Tibial nerve (tissue), 4 donors: ENCODE data around the gene HOXC4. TPM values are rescaled to one million over a fixed set of nuclear protein-coding genes. Genes with fewer than 3 reads are reported as not detected.
A peak's percentile ranks its signal among the peaks of the same experiment; 100 is the strongest.

Source experiments
- DNase-seq, 2 donors: peaks; one replicate each; pipeline ENCODE4 v3.0.0-alpha.2; 2019; ENCODE audit warnings: low spot score in 2 of 2
- H3K27ac ChIP-seq, 4 donors: fragments of 200-600 bp; sonication (generic) in 3 of 4; one replicate each; pipeline ENCODE4 v1.5.1; 2017 to 2019; ENCODE audit warnings: mild to moderate bottlenecking in 1 of 4
- H3K27me3 ChIP-seq, 2 donors: fragments of 200-600 bp; sonication (generic) in 1 of 2; one replicate each; pipeline versions ENCODE4 v1.5.1 to v1.6.0; 2017 to 2019
- H3K36me3 ChIP-seq, 3 donors: fragments of 200-600 bp; sonication (generic); one replicate each; pipeline ENCODE4 v1.5.1; 2018 to 2019
- H3K4me1 ChIP-seq, 4 donors: fragments of 200-600 bp; sonication (generic) in 3 of 4; one replicate each; pipeline ENCODE4 v1.5.1; 2017 to 2019
- H3K4me3 ChIP-seq, 4 donors: fragments of 200-600 bp; sonication (generic) in 3 of 4; one replicate each; pipeline ENCODE4 v1.5.1; 2017 to 2019; ENCODE audit warnings: mild to moderate bottlenecking in 1 of 4, moderate library complexity in 1 of 4
- H3K9me3 ChIP-seq, 4 donors: fragments of 200-600 bp; sonication (generic) in 3 of 4; one replicate each; pipeline ENCODE4 v1.5.1; 2017 to 2019
- EP300 ChIP-seq, 2 donors: sonication (generic); formaldehyde crosslinking; IDR thresholded peaks; one replicate each; pipeline ENCODE4 v1.6.1; 2017; ENCODE audit warnings: antibody characterized with exemption in 2 of 2, mild to moderate bottlenecking in 1 of 2
- POLR2A ChIP-seq, 2 donors: fragments of 450-650 bp; IDR thresholded peaks; one replicate each; pipeline ENCODE4 v1.6.1; 2017; ENCODE audit warnings: antibody characterized with exemption in 2 of 2, mild to moderate bottlenecking in 2 of 2, moderate library complexity in 2 of 2
- WGBS, 2 donors: methylation state at CpG; one replicate each; pipeline ENCODE4 v1.1.5; 2018; 5-methylcytosine and 5-hydroxymethylcytosine counted together
- total RNA-seq, 4 donors: library from RNA; depleted of rRNA; stranded (reverse); fragments of >200 nt; gene quantifications; one replicate each; pipeline ENCODE4 v1.1.0, GENCODE V29; 2016
- TF ChIP-seq, protein P1 (sequence below), 5 experiments: fragments of 200-600 bp in 3 of 5; fragments of 450-650 bp in 2 of 5; sonication (generic) in 3 of 5; IDR thresholded peaks; one replicate each; pipeline ENCODE4 v1.5.1; 2016 to 2019; ENCODE audit warnings: antibody characterized with exemption in 5 of 5, mild to moderate bottlenecking in 3 of 5, moderate library complexity in 2 of 5

The HOXC4 gene
- total RNA-seq, 4 donors from 2014 or later: 2.7 to 8.1 (median 4.1) TPM

DNA sequence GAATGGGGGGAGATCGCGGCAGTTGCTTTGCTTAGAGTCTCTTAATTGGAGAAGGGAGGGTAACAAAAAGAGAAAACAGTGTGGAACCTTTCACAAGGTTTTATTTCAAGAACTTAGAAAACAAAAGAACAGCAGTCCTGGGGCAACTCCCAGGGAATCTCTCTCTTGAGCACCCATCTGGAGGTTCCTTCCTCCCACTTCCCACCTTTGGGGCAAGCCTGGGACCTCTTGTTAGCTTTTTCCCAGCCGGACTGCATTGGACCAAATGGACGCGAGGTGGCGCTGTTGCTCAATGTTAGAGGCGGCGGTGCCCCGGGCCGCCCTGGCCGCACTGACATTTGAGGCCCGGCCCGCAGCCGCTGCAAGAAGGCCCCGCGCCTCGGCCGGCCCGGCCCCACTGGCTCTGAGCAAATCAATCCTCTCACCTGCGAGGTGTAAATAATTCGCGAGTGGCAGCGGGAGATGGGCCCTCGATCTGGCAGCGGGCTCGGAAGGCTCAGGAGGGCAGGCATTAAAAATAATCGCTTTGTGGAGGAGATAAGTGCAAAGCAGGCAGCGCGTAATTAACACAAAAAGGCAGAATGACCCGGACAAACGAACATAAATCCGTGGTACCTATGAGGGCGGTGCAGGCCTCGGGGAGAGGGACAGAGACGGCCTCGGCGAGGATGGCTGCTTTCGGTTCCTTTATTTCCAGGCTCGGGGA is 47.6 kb upstream of the HOXC4 start:
- DNase-seq: peak; percentile 92 to 97
- no peaks in the 10 kb centered on the region for H3K9me3 ChIP-seq
- peak overlapping the region; percentile 65 to 99 (median 81) for H3K27ac ChIP-seq
- peak in 1 of 2 donors; percentile 27 for TF ChIP-seq POLR2A (IDR thresholded peaks at IDR 0.05)
- peak in 1 of 2 donors; percentile 74 for TF ChIP-seq EP300 (IDR thresholded peaks at IDR 0.05)
- TF ChIP-seq, protein P1, sequence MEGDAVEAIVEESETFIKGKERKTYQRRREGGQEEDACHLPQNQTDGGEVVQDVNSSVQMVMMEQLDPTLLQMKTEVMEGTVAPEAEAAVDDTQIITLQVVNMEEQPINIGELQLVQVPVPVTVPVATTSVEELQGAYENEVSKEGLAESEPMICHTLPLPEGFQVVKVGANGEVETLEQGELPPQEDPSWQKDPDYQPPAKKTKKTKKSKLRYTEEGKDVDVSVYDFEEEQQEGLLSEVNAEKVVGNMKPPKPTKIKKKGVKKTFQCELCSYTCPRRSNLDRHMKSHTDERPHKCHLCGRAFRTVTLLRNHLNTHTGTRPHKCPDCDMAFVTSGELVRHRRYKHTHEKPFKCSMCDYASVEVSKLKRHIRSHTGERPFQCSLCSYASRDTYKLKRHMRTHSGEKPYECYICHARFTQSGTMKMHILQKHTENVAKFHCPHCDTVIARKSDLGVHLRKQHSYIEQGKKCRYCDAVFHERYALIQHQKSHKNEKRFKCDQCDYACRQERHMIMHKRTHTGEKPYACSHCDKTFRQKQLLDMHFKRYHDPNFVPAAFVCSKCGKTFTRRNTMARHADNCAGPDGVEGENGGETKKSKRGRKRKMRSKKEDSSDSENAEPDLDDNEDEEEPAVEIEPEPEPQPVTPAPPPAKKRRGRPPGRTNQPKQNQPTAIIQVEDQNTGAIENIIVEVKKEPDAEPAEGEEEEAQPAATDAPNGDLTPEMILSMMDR (IDR thresholded peaks at IDR 0.05): peak; percentile 86 to 98 (median 92)
- H3K4me3 ChIP-seq: peak overlapping the region; percentile 30 to 49 (median 41)
- H3K36me3 ChIP-seq: peaks cover 0 to 4% (median 0%) of the 10 kb centered on the region in 3 donors
- peaks cover 0 to 46% of the 10 kb centered on the region in 2 donors for H3K27me3 ChIP-seq
- 8 to 12% methylated on average over 27 to 39 of the region's 39 CpGs for WGBS, 2 donors
- H3K4me1 ChIP-seq: peaks cover 0 to 89% (median 17%) of the 10 kb centered on the region in 4 donors

DNA sequence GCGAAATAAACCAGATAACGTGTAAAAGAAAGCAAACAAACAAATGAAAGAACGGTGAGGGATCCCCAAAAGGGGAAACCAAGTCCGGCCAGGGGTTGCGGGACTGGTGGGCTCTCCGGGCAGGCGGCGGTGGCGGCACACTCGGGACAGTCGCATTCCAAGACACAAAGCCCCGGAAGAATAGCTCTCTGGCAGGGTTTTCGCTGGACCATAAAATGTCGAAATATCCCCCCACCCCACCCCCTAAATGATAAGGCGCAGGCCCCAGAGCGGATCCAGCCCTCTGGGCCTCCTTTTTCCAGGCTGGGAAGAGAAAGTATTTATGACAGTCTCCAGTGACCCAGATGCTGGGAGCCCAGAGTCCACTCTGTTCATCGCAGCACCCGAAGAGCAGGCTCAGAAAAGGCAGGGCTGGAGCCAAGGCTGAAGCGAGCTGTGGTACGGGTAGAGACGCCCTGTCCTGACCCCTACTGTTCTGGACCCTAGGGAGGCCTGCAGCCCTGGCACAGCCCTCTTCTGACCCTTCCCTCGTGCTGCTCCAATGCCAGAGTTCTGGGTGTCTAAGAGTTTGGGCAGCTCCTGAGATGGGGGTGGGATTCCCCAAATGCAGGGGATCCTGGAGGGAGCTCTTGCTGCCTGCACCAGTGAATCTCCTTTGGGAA is 46.9 kb upstream of the HOXC4 start:
- Histone ChIP-seq H3K4me1 (peaks cover 0 to 89% (median 17%) of the 10 kb centered on the region in 4 donors), H3K9me3 (no peaks in the 10 kb centered on the region), H3K36me3 (peaks cover 0 to 4% (median 0%) of the 10 kb centered on the region in 3 donors), H3K27ac (peak overlapping the region; percentile 65 to 99 (median 79)), H3K27me3 (peaks cover 0 to 51% of the 10 kb centered on the region in 2 donors), H3K4me3 (peak overlapping the region; percentile 30 to 49 (median 41))
- TF ChIP-seq, protein P1 (IDR thresholded peaks at IDR 0.05): no peak
- TF ChIP-seq POLR2A (IDR thresholded peaks at IDR 0.05) (no peak), EP300 (IDR thresholded peaks at IDR 0.05) (no peak)
- no peak for DNase-seq
- WGBS, 2 donors: 30 to 34% methylated on average over 20 to 22 of the region's 22 CpGs

DNA sequence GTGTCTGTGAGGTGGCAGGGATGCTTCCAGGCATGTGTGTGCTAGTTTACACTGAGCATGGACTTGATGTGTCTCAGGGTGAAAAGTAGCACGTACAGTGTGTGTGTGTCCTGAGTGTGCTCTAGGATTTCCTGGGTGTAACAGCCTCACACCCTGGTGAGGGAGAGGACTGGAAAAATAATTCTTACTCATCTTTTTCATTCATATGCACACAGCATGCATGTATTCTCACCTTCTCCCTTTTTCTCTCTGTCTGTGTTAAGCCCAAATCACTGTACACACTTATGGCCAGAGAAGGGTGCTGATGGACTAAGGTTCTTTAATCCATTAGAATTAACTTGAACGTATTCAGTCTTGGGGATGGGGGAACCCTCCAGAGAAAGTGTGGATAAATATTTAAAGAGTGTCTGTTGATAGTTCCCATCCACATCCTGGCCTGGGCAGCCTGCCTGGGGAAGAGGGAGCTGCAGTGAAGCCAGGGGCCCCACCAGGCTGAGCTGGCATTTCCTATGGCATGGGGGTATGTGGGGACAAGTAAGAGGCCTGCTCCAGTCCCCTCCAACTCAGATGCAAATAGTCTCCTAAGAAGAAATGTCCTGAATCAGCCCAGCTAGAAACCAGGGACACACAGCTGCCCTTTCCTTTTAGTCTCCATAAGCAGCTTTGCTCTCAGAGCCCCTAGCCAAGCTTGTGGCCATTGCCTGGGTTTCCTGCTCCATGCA is 45.9 kb upstream of the HOXC4 start:
- WGBS, 2 donors: 37 to 51% methylated on average over 2 of the region's 2 CpGs
- H3K4me1 ChIP-seq: peaks cover 0 to 86% (median 17%) of the 10 kb centered on the region in 4 donors
- no peaks in the 10 kb centered on the region for H3K9me3 ChIP-seq
- no peak overlapping the region for H3K4me3 ChIP-seq
- TF ChIP-seq, protein P1 (IDR thresholded peaks at IDR 0.05): no peak
- TF ChIP-seq EP300 (IDR thresholded peaks at IDR 0.05) (no peak), POLR2A (IDR thresholded peaks at IDR 0.05) (no peak)
- DNase-seq: no peak
- peaks cover 0 to 4% (median 0%) of the 10 kb centered on the region in 3 donors for H3K36me3 ChIP-seq
- H3K27ac ChIP-seq: peak overlapping the region in 3 of 4 donors; percentile 23 to 99 (median 96)
- peaks cover 0 to 56% of the 10 kb centered on the region in 2 donors for H3K27me3 ChIP-seq

DNA sequence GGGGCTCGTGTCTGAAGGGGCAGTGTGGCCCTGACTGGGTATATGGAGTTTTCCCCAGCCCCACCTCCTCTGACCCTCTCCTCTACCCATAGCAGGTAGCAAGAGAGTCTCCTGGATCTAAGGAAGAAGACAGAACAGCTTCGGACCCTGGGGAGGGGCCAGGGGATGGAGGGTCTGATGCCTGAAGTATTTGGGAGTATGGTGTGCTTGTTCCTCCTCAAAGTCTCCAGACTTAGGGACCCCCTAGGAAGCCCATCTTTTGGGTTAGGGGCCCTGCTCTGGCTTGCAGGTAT is 45.4 kb upstream of the HOXC4 start:
- no peaks in the 10 kb centered on the region for H3K9me3 ChIP-seq
- H3K36me3 ChIP-seq: no peaks in the 10 kb centered on the region
- H3K4me3 ChIP-seq: no peak overlapping the region
- peaks cover 0 to 86% (median 20%) of the 10 kb centered on the region in 4 donors for H3K4me1 ChIP-seq
- H3K27ac ChIP-seq: peak overlapping the region in 3 of 4 donors; percentile 23 to 99 (median 96)
- DNase-seq: no peak
- WGBS, 2 donors: 52 to 56% methylated on average over 2 of the region's 2 CpGs
- TF ChIP-seq EP300 (IDR thresholded peaks at IDR 0.05): no peak
- no peak for TF ChIP-seq POLR2A (IDR thresholded peaks at IDR 0.05)
- TF ChIP-seq, protein P1 (IDR thresholded peaks at IDR 0.05): no peak
- H3K27me3 ChIP-seq: peaks cover 0 to 57% of the 10 kb centered on the region in 2 donors
